Ovary (tissue), 9 donors: ENCODE data around the gene COL5A1. TPM values are rescaled to one million over a fixed set of nuclear protein-coding genes. Genes with fewer than 3 reads are reported as not detected.

ENCODE experiments used
- DNase-seq, 5 donors: peaks; one replicate each; pipeline ENCODE4 v3.0.0-alpha.2; 2019 to 2020
- H3K27ac ChIP-seq, 2 donors: fragments of 200-600 bp; one replicate each; pipeline versions ENCODE4 v1.5.1 to v1.8.0; 2019 to 2022
- H3K27me3 ChIP-seq: fragments of 200-600 bp; one replicate; pipeline ENCODE4 v1.8.0; 2022
- H3K36me3 ChIP-seq: fragments of 200-600 bp; sonication (generic); one replicate; pipeline ENCODE4 v1.5.1; 2019
- H3K4me1 ChIP-seq: one replicate; pipeline ENCODE4 v1.8.1; 2013; ENCODE audit warnings: mild to moderate bottlenecking, moderate library complexity; ENCODE audit not compliant: insufficient read depth
- H3K4me3 ChIP-seq: fragments of 200-600 bp; sonication (generic); one replicate; pipeline ENCODE4 v1.5.1; 2017
- H3K9me3 ChIP-seq, 2 donors: fragments of 200-600 bp in 1 of 2; sonication (generic) in 1 of 2; one replicate each; pipeline versions ENCODE4 v1.5.1 to v1.8.1; 2013 to 2019; ENCODE audit warnings: mild to moderate bottlenecking in 1 of 2, moderate library complexity in 1 of 2
- EP300 ChIP-seq: sonication (generic); formaldehyde crosslinking; IDR thresholded peaks from one replicate; pipeline ENCODE4 v1.6.1; 2017; ENCODE audit warnings: antibody characterized with exemption
- POLR2A ChIP-seq: fragments of 450-650 bp; IDR thresholded peaks from one replicate; pipeline ENCODE4 v1.6.1; 2017; ENCODE audit warnings: antibody characterized with exemption, mild to moderate bottlenecking, moderate library complexity
- WGBS, 3 donors: extraction: QIAGEN DNeasy Blood & Tissue Kit in 1 of 3; methylation state at CpG; one replicate each; pipeline versions ENCODE4 v1.1.5 to v1.1.7; 2013 to 2017; 5-methylcytosine and 5-hydroxymethylcytosine counted together
- intact Hi-C, 4 donors: fragments of 100-400 bp; cut with DNase I; formaldehyde crosslinking; loops; one replicate each; pipeline versions ENCODE4 v1.11.0 to v1.15.1; 2022 to 2023
- polyA plus RNA-seq, 2 donors: library from polyadenylated mRNA; stranded (reverse); fragments of 200-250 nt in 1 of 2; fragments of 350-450 nt in 1 of 2; fragmentation: Illumina TruSeq in 1 of 2; extraction: RNeasy Lipid Tissue Mini Kit (QIAGEN cat#74804) in 1 of 2; gene quantifications; one replicate each; pipeline ENCODE4 v1.2.3, GENCODE V29; 2013 to 2014
- total RNA-seq, 7 donors: library from RNA; depleted of rRNA in 2 of 7; stranded (reverse); fragments of >200 nt in 2 of 7; fragmentation: NEBNext Ultra II Directional in 3 of 7; extraction: Animal tissue kit (Norgen Biotek cat#: 25700) in 3 of 7; gene quantifications; one replicate each; pipeline versions ENCODE4 v1.1.0 to v1.2.4, GENCODE V29; 2016 to 2023
- TF ChIP-seq, protein P1 (sequence below), 3 donors: fragments of 450-650 bp in 2 of 3; fragments of 200-600 bp in 1 of 3; IDR thresholded peaks; one replicate each; pipeline versions ENCODE4 v1.5.1 to v1.8.0; 2016 to 2022; ENCODE audit warnings: antibody characterized with exemption in 3 of 3, mild to moderate bottlenecking in 1 of 3
- donor health status: DM: no; HTN: no; CAD: no; lungs with moderate emphysema.
- donor health status: DM: no; HTN: no; CAD: no.
- donor health status: Bipolar disorder and iron deficiency.
- donor health status: DM: yes; HTN: yes; CAD: no.
- donor health status: DM: no; HTN: no; CAD: no.
- donor health status: DM: yes; HTN: yes; CAD: no.

The COL5A1 gene
- total and polyA plus RNA-seq, 9 donors = 28.1 to 117 (median 54.6) TPM

DNA sequence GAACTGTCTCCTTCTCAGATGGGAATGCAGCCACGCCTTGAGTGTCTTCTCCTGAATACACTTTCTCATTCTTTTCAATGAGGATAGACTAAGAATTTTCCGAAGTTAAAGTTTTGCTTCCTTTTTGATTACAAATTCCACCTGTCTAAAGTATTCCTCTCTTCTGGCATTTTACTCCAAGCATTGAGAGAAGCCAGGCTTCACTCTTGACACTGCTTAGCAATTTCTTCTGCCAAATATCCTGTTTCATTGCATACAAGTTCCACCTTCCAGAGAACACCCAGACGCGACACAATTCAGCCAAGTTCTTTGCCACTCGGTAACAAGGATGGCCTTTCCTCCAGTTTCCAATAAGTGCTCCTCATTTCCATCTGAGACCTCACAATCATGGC, 35.6 kb upstream of the COL5A1 start:
- no peak for DNase-seq
- H3K4me3 ChIP-seq = no peak overlapping the region
- H3K27ac ChIP-seq = no peak overlapping the region
- no peak for TF ChIP-seq POLR2A
- TF ChIP-seq, protein P1, sequence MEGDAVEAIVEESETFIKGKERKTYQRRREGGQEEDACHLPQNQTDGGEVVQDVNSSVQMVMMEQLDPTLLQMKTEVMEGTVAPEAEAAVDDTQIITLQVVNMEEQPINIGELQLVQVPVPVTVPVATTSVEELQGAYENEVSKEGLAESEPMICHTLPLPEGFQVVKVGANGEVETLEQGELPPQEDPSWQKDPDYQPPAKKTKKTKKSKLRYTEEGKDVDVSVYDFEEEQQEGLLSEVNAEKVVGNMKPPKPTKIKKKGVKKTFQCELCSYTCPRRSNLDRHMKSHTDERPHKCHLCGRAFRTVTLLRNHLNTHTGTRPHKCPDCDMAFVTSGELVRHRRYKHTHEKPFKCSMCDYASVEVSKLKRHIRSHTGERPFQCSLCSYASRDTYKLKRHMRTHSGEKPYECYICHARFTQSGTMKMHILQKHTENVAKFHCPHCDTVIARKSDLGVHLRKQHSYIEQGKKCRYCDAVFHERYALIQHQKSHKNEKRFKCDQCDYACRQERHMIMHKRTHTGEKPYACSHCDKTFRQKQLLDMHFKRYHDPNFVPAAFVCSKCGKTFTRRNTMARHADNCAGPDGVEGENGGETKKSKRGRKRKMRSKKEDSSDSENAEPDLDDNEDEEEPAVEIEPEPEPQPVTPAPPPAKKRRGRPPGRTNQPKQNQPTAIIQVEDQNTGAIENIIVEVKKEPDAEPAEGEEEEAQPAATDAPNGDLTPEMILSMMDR (IDR thresholded peaks at IDR 0.05) = no peak
- no peak for TF ChIP-seq EP300
- 54 to 66% (median 63%) methylated on average over 5 of the region's 5 CpGs for WGBS, 3 donors
- no peaks in the 10 kb centered on the region for H3K36me3 ChIP-seq
- intact Hi-C loops = no loop called here
- no peaks in the 10 kb centered on the region for H3K9me3 ChIP-seq
- H3K4me1 ChIP-seq = peaks cover 1% of the 10 kb centered on the region
- H3K27me3 ChIP-seq = no peaks in the 10 kb centered on the region

DNA sequence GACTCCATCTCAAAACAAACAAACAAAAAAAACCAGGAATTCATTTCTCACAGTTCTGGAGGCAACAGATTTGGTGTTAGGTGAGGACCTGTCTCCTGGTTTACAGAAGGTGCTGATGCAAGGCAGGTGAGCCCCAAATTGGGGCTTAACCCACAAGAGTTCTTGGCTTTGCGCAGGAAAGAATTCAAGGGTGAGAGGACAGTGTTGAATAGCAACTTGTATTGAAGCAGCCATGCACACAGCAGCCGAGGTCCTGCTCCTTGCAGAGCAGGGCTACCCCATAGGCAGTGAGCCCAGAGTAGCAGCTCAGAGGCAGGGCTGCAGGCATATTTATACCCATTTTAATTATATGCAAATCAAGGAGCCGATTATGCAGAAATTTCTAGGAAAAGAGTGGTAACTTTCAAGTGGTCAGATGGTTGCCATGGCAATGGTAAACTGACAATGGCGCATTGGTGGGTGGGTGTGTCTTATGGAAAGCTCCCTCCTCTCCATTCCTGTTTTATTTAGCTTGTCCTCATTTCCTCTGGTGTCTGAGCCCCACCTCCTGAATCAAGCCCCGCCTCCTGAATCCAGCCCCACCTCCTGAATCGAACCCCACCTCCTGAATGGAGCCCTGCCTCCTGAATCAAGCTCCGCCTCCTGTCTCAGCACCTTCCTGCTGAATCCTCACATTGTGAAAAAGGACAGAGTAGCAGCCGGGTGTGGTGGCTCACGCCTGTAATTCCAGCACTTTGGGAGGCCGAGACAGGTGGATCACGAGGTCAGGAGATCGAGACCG, 34.5 kb upstream of the COL5A1 start:
- intact Hi-C loops = no loop called here
- no peaks in the 10 kb centered on the region for H3K36me3 ChIP-seq
- no peaks in the 10 kb centered on the region for H3K27me3 ChIP-seq
- peak in 4 of 5 donors; percentile 2 to 24 (median 12) for DNase-seq
- no peak for TF ChIP-seq EP300
- no peaks in the 10 kb centered on the region for H3K9me3 ChIP-seq
- peaks cover 1% of the 10 kb centered on the region for H3K4me1 ChIP-seq
- WGBS, 3 donors = 87 to 89% (median 89%) methylated on average over 13 of the region's 13 CpGs
- H3K4me3 ChIP-seq = no peak overlapping the region
- H3K27ac ChIP-seq = no peak overlapping the region

DNA sequence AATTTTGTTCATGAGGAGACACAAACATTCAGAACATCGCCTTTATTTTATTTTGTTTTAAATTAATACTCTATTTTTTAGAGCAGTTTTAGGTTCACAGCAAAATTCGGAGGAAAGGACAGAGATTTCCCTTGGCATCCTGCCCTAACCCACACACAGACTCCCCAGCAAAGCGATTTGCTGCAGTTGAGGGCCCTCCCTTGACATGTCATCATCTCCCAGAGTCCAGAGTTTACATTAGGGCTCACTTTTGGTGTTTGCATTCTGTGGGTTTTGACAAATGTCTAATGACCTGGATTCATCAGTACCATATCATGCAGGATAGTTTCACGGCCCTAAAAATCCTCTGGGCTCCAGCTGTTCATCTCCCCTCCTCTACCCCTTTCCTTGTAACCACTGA, 33.6 kb upstream of the COL5A1 start:
- no peaks in the 10 kb centered on the region for H3K27me3 ChIP-seq
- 17 to 31% (median 25%) methylated on average over 4 of the region's 4 CpGs for WGBS, 3 donors
- no peak for DNase-seq
- H3K4me3 ChIP-seq = no peak overlapping the region
- no peaks in the 10 kb centered on the region for H3K36me3 ChIP-seq
- intact Hi-C loops = no loop called here
- no peaks in the 10 kb centered on the region for H3K4me1 ChIP-seq
- H3K27ac ChIP-seq = no peak overlapping the region
- TF ChIP-seq, protein P1 (IDR thresholded peaks at IDR 0.05) = no peak
- TF ChIP-seq EP300 (no peak), POLR2A (no peak)
- no peaks in the 10 kb centered on the region for H3K9me3 ChIP-seq

DNA sequence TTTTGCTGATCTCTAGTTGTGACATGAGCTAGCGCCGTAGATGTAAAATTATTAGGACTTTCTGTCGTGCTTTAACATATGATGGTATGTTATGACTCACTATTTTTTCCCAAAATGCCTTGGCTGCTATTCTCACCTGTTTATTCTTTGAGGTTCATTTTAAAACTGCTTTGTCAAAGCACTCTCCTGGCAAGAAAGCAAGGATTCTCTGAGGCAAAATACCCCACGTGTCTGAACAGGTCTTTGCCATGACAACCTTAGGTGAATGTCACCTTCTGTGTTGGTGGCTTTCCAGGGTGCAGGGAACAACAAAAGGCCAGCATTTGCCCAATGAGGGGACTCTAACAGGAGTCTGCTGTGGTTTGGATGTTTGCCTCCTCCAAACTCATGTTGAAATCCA, 30.6 kb upstream of the COL5A1 start:
- H3K36me3 ChIP-seq = no peaks in the 10 kb centered on the region
- H3K4me3 ChIP-seq = no peak overlapping the region
- TF ChIP-seq, protein P1 (IDR thresholded peaks at IDR 0.05) = no peak
- WGBS, 3 donors = 78 to 81% (median 79%) methylated on average over 4 of the region's 4 CpGs
- H3K27me3 ChIP-seq = no peaks in the 10 kb centered on the region
- H3K4me1 ChIP-seq = no peaks in the 10 kb centered on the region
- H3K27ac ChIP-seq = no peak overlapping the region
- intact Hi-C loops = no loop called here
- no peaks in the 10 kb centered on the region for H3K9me3 ChIP-seq
- DNase-seq = no peak

DNA sequence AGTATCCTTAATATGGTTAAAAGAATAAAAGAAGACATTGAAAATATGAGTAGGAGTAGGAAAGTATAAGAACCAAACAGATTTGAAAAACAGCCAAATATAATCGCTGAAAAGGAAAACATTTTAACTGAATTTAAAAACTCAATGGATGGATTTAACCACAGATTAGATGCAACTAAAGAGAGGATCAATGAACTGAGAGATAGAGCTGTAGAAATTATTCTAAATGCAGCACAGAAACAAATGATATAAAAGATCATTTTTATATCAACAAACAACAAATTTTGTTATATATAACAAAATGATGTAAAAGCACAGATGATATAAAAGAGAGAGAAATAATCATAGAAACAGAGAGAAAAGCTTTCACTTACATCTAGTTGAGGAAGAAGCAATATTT, 29.3 kb upstream of the COL5A1 start:
- Histone ChIP-seq H3K27me3 (no peaks in the 10 kb centered on the region), H3K27ac (no peak overlapping the region), H3K4me1 (no peaks in the 10 kb centered on the region), H3K36me3 (no peaks in the 10 kb centered on the region), H3K9me3 (no peaks in the 10 kb centered on the region), H3K4me3 (no peak overlapping the region)
- WGBS, 3 donors = 72 to 83% (median 76%) methylated on average over 1 of the region's 1 CpG
- intact Hi-C loops = no loop called here
- TF ChIP-seq EP300 = no peak
- DNase-seq = no peak
